Heart left ventricle (tissue), 16 donors: ENCODE results near the gene HOXC10. TPM values are rescaled to one million over a fixed set of nuclear protein-coding genes. Genes with fewer than 3 reads are reported as not detected.

Experiments used
- ATAC-seq, 4 donors: fragments of 200-7000 bp; cut with Tn5 transposase; one replicate each; pipeline ENCODE4 v1.9.1; 2020 to 2022; ENCODE audit warnings: moderate library complexity in 4 of 4, mild to moderate bottlenecking in 3 of 4, moderate number of reproducible peaks in 1 of 4
- DNase-seq, 5 donors: peaks; one replicate each; pipeline ENCODE4 v3.0.0-alpha.2; 2020
- H3K27ac ChIP-seq, 12 donors: fragments of 200-600 bp; sonication (generic) in 4 of 12; one replicate each; pipeline versions ENCODE4 v1.5.0 to v1.8.0; 2016 to 2022; ENCODE audit warnings: mild to moderate bottlenecking in 2 of 12
- H3K27me3 ChIP-seq, 9 donors: fragments of 200-600 bp; sonication (generic) in 2 of 9; one replicate each; pipeline versions ENCODE4 v1.5.1 to v1.8.0; 2016 to 2022; ENCODE audit warnings: mild to moderate bottlenecking in 3 of 9
- H3K36me3 ChIP-seq, 9 donors: fragments of 200-600 bp; sonication (generic) in 2 of 9; one replicate each; pipeline versions ENCODE4 v1.5.0 to v1.8.0; 2018 to 2022; ENCODE audit warnings: mild to moderate bottlenecking in 2 of 9
- H3K4me1 ChIP-seq, 12 donors: fragments of 200-600 bp; sonication (generic) in 4 of 12; one replicate each; pipeline versions ENCODE4 v1.5.0 to v1.8.0; 2016 to 2022; ENCODE audit warnings: mild to moderate bottlenecking in 3 of 12
- H3K4me3 ChIP-seq, 12 donors: fragments of 200-600 bp; sonication (generic) in 4 of 12; one replicate each; pipeline versions ENCODE4 v1.5.0 to v1.8.0; 2017 to 2022; ENCODE audit warnings: mild to moderate bottlenecking in 9 of 12, moderate library complexity in 4 of 12
- H3K9me3 ChIP-seq, 12 donors: fragments of 200-600 bp; sonication (generic) in 4 of 12; one replicate each; pipeline versions ENCODE4 v1.5.0 to v1.8.0; 2016 to 2022; ENCODE audit warnings: mild to moderate bottlenecking in 1 of 12
- CTCF ChIP-seq, 12 donors: fragments of 200-600 bp; sonication (generic) in 4 of 12; IDR thresholded peaks; one replicate each; pipeline versions ENCODE4 v1.5.0 to v1.8.0; 2018 to 2022; ENCODE audit warnings: antibody characterized with exemption in 12 of 12, mild to moderate bottlenecking in 5 of 12
- POLR2A ChIP-seq, 2 donors: fragments of 450-650 bp; IDR thresholded peaks; one replicate each; pipeline ENCODE4 v1.6.1; 2017; ENCODE audit warnings: antibody characterized with exemption in 2 of 2, mild to moderate bottlenecking in 2 of 2, moderate library complexity in 2 of 2
- WGBS, 4 donors: extraction: QIAGEN DNeasy Blood & Tissue Kit in 2 of 4; methylation state at CpG; one replicate each; pipeline versions ENCODE4 v1.1.5 to v1.1.7; 2013 to 2018; 5-methylcytosine and 5-hydroxymethylcytosine counted together
- intact Hi-C, 10 donors: fragments of 100-400 bp; cut with DNase I; formaldehyde crosslinking; loops; one replicate each; pipeline versions ENCODE4 v1.11.1 to v1.14.2; 2022
- polyA plus RNA-seq, 2 donors: library from polyadenylated mRNA; stranded (reverse); fragments of 200-250 nt; gene quantifications; one replicate each; pipeline ENCODE4 v1.2.3, GENCODE V29; 2013
- total RNA-seq, 9 donors: library from RNA; depleted of rRNA in 2 of 9; stranded (reverse); fragments of >200 nt in 2 of 9; fragmentation: NEBNext Ultra II Directional in 3 of 9; extraction: Animal tissue kit (Norgen Biotek cat#: 25700) in 3 of 9; gene quantifications; one replicate each; pipeline versions ENCODE4 v1.1.0 to v1.2.4, GENCODE V29; 2016 to 2023
- donor health status: ischemic (EF 13 %, LVEDD 7.1; RV severe dilation, severe dysfunction).
- donor health status: healthy with polysubstance abuse.
- donor health status: DM: no; HTN: yes; CAD: no.
- donor health status: DM: no; HTN: no; CAD: no.
- donor health status: ischemic (EF 25% LVEDD 6.9; RV normal size, moderate dysfunction).
- donor health status: ischemic (EF 25% LVEDD 5.7; RV mildly dilated, moderate dysfunction).
- donor health status: healthy.
- donor health status: DM: yes; HTN: yes; CAD: no.
- donor health status: ischemic (EF 35%, LVEDD 5.7; RV mildly dilated, moderate dysfunction).
- donor health status: nonischemic (EF 11% LVEDD 7.7; RV severe dilation, severe dysfunction).
- donor health status: DM: yes; HTN: yes; CAD: no.
- donor health status: PGD.
- donor health status: ischemic (EF 29% LVEDD 5.4; RV normal size, mild dysfunction).
- donor health status: nonischemic (EF 23%, LVEDD 6.1; RV moderate dilation, normal function).

The HOXC10 gene
- total and polyA plus RNA-seq, 11 donors: not detected

- H3K36me3 ChIP-seq: no peaks in the 10 kb centered on the region
- ATAC-seq: no peak
- H3K4me3 ChIP-seq: no peak overlapping the region
- DNase-seq: no peak
- intact Hi-C loops: no loop called here
- peaks cover 75 to 98% (median 94%) of the 10 kb centered on the region in 9 donors for H3K27me3 ChIP-seq
- 15 to 23% (median 18%) methylated on average over 6 of the region's 6 CpGs for WGBS, 4 donors
- no peak for TF ChIP-seq POLR2A (IDR thresholded peaks at IDR 0.05)
- peaks cover 0 to 31% (median 16%) of the 10 kb centered on the region in 12 donors for H3K4me1 ChIP-seq
- no peaks in the 10 kb centered on the region for H3K9me3 ChIP-seq
- no peak overlapping the region for H3K27ac ChIP-seq
These were observed 27.9 kb downstream of the HOXC10 start for GRCh38 chr12:54012631-54013409.

DNA sequence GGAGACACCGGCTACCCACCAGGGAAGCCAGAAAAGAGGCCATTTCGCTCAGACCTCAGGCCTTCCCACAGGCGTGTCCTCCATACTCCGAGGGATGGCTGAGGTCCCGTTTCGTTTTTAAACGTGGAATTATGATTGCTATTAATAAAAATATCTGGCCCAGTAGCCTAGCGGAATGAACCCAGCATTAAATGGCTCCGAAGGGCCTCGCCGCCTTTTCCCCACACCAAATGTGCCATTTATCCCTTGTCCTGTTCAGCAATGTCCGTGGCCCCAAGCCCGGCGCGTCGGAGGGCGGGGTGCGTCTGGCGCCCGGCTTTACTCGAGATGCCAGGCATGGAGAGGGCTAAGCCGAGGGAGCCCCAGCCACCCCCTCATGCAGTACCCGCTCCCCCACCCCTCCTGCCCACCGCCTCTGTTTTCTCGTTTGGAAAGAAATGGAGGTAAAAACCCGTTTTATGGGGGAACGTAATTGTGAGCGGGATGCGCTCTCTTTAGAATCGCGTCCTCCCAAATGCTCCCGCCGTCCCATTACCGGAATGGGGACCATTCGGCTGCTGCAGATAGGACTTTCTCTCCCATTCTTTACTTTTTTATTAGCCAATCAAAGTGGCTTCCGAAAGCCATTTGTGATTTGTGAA, 29.6 kb downstream of the HOXC10 start:
- TF ChIP-seq POLR2A (IDR thresholded peaks at IDR 0.05) (no peak), CTCF (IDR thresholded peaks at IDR 0.05) (no peak)
- ATAC-seq: no peak
- no peaks in the 10 kb centered on the region for H3K36me3 ChIP-seq
- WGBS, 4 donors: 4 to 14% (median 6%) methylated on average over 34 to 36 of the region's 36 CpGs
- H3K27me3 ChIP-seq: peaks cover 65 to 99% (median 91%) of the 10 kb centered on the region in 9 donors
- intact Hi-C loops: no loop called here
- peaks cover 0 to 40% (median 18%) of the 10 kb centered on the region in 12 donors for H3K4me1 ChIP-seq
- H3K4me3 ChIP-seq: peak overlapping the region in 1 of 12 donors; percentile 25
- DNase-seq: no peak
- no peaks in the 10 kb centered on the region for H3K9me3 ChIP-seq
- H3K27ac ChIP-seq: no peak overlapping the region

DNA sequence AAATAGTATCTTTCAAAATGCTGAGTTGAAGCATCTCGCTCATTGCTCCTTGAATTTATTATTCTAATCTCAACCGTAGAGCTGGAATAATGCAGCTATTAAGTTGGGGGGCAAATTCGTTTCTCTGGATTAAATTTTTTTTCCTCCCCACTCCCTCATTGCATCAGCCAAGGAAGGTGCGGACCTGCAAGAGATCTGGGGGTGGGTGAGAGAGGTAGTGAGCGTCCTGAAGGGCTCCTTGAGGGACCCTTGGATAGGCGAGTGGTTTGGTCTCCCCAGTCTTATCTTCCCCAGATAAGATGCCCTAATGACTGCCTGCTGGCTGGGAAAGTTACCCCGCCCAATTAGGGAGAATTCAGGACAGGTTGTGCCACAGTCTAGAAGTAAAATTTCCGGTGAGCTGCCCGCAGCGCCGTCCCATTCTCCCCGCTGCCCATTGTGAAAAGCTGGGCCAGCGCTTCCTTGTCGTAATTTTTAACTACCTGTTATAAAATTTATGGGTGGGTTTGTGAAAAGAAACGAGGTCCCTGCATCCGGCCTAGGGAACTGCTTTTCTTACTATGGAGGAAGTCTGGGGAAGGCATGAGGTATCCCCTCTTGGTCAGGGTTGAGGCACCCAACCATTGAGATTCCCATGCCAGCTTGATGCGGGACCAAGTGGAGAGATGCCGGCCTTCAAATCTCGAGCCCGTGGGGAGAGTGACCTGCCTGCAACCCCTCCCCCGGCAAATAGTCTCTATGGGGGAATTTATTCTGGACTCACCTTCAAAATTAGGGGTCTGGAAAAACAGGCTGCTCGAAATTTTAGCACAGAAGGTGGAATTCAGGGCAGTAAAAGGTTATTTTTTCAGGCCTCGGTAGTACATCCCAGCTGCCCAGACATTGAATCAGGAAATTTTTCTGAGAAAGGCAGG, 30.3 kb downstream of the HOXC10 start:
- no peak overlapping the region for H3K4me3 ChIP-seq
- TF ChIP-seq CTCF (IDR thresholded peaks at IDR 0.05) (no peak), POLR2A (IDR thresholded peaks at IDR 0.05) (no peak)
- no peaks in the 10 kb centered on the region for H3K36me3 ChIP-seq
- peaks cover 59 to 97% (median 90%) of the 10 kb centered on the region in 9 donors for H3K27me3 ChIP-seq
- peaks cover 0 to 46% (median 22%) of the 10 kb centered on the region in 12 donors for H3K4me1 ChIP-seq
- no peaks in the 10 kb centered on the region for H3K9me3 ChIP-seq
- H3K27ac ChIP-seq: no peak overlapping the region
- WGBS, 4 donors: 9 to 18% (median 13%) methylated on average over 23 of the region's 23 CpGs
- intact Hi-C loops: no loop called here
- no peak for DNase-seq
- ATAC-seq: no peak

DNA sequence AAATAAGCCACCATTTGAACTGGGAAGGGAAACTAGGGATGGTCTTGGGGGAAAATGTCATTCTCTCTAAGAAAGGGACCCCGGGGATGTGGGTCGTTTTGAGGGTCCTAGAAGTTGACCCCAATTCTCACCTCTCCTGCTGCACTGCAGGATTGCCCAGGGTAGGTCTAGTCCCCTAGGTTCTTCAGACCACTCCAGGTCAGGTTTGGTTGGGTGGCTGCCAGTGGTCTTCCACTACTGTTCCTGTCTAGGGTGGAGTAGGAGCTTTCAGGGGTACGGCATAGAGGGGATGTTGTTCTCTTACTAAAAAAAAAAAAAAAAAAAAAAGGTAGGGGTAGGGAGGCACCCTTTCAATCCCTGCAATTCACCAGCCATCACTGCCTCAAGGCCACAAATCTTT, 31.1 kb downstream of the HOXC10 start:
- no peaks in the 10 kb centered on the region for H3K9me3 ChIP-seq
- intact Hi-C loops: no loop called here
- no peak overlapping the region for H3K27ac ChIP-seq
- peaks cover 60 to 96% (median 82%) of the 10 kb centered on the region in 9 donors for H3K27me3 ChIP-seq
- peaks cover 0 to 50% (median 24%) of the 10 kb centered on the region in 12 donors for H3K4me1 ChIP-seq
- TF ChIP-seq CTCF (IDR thresholded peaks at IDR 0.05) (no peak), POLR2A (IDR thresholded peaks at IDR 0.05) (no peak)
- H3K4me3 ChIP-seq: no peak overlapping the region
- no peaks in the 10 kb centered on the region for H3K36me3 ChIP-seq
- no peak for DNase-seq
- WGBS, 4 donors: 14 to 18% (median 17%) methylated on average over 3 of the region's 3 CpGs
- no peak for ATAC-seq
